ENCODE measurements around the gene AP2A2. TPM values are rescaled to one million over a fixed set of nuclear protein-coding genes. Genes with fewer than 3 reads are reported as not detected.
A peak's percentile ranks its signal among the peaks of the same experiment; 100 is the strongest.

Gene AP2A2
- total RNA-seq, 1 experiment from 2014 or later: 123 TPM

DNA sequence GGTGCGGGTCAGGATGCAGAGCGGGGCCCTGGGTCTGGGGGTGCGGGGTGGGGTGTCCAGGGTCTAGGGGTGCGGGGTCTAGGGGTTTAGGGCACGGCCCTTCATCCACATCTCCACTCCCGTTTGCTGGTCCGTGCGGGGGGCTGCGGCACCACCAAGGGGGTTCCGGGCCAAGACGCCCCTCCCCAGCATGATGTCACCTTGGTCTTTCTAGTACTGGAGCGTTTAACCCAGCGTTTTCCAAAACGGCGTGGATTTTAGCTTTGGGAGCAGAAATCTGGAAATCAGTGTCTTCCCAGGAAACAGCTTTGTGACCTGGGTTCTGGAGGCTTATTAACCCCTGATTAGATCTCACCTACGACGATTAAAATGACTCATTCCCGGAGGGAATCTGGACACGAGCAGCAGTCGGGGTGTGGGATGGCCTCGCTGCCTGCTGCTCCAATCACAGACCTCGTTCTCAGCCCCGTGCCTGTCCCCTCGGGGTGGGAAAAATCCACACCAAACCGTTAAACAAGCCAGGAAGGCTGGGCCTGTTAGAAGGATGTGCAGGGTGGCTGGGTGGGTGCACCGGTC lies 759 bp downstream of the AP2A2 start:
- Histone ChIP-seq H3K27me3 (ENCODE audit: control insufficient read depth, insufficient read depth, low read length) (no peaks in the 10 kb centered on the region), H3K4me1 (ENCODE audit: control insufficient read depth, insufficient read depth, low read length) (peaks cover 16% of the 10 kb centered on the region; the same call in 1 of the 2 replicates), H3K27ac (ENCODE audit: low read length) (peak overlapping the region; percentile 73), H3K9me3 (ENCODE audit: control insufficient read depth, insufficient read depth, low read depth, low read length) (no peaks in the 10 kb centered on the region), H3K4me3 (ENCODE audit: low read depth in 2 of 2, low read length in 2 of 2) (peak overlapping the region; percentile 60 to 75), H3K36me3 (ENCODE audit: control insufficient read depth, insufficient read depth, low read length) (no peaks in the 10 kb centered on the region)
- peak; percentile 61 for ATAC-seq
- intact Hi-C loops (cut with micrococcal nuclease; ENCODE audit: unreplicated experiment): no loop called here
- ChIA-PET POLR2A (interaction anchor here (0.6 kb wide), 1 partner anchor 132 kb away, joined by 3 read pairs; no protein-coding TSS in a partner anchor), CTCF (no interaction called here)
- TSS peak; percentile 81 for BruUV-seq (replicated peaks)
- in situ Hi-C loops (cut with HindIII; ENCODE audit: low pct_unique_long_range_greater_than_20kb, low sequenced_read_pairs): no loop called here
- DNase-seq (ENCODE audit: low read depth, low spot score): no peak
- TF ChIP-seq SIN3A (IDR thresholded peaks at IDR 0.05; ENCODE audit: borderline replicate concordance, insufficient read depth, low read depth, low read length): no peak
- no peak for TF ChIP-seq POLR2AphosphoS5 (IDR thresholded peaks at IDR 0.05; ENCODE audit: low read depth, low read length)
- no peak for TF ChIP-seq CTCF (IDR thresholded peaks at IDR 0.05)
- TF ChIP-seq REST (IDR thresholded peaks at IDR 0.05; ENCODE audit: insufficient read depth in 1 of 2, low read depth in 2 of 2, low read length in 1 of 2): no peak
- TF ChIP-seq TCF7L2 (IDR thresholded peaks at IDR 0.05; ENCODE audit: low read depth, low read length): no peak

GRCh38 chr11:927871-928270 lies 2.2 kb downstream of the AP2A2 start:
- no TSS peak for BruUV-seq (replicated peaks)
- ChIA-PET CTCF (interaction anchor here (0.7 kb wide), 1 partner anchor 47 kb away, joined by 4 read pairs; no protein-coding TSS in a partner anchor), POLR2A (no interaction called here)
- no peaks in the 10 kb centered on the region for H3K27me3 ChIP-seq (ENCODE audit: control insufficient read depth, insufficient read depth, low read length)
- DNase-seq (ENCODE audit: low read depth, low spot score) (no peak), ATAC-seq (no peak)
- no peaks in the 10 kb centered on the region for H3K9me3 ChIP-seq (ENCODE audit: control insufficient read depth, insufficient read depth, low read depth, low read length)
- TF ChIP-seq TCF7L2 (IDR thresholded peaks at IDR 0.05; ENCODE audit: low read depth, low read length) (no peak), REST (IDR thresholded peaks at IDR 0.05; ENCODE audit: insufficient read depth in 1 of 2, low read depth in 2 of 2, low read length in 1 of 2) (no peak), POLR2AphosphoS5 (IDR thresholded peaks at IDR 0.05; ENCODE audit: low read depth, low read length) (no peak), SIN3A (IDR thresholded peaks at IDR 0.05; ENCODE audit: borderline replicate concordance, insufficient read depth, low read depth, low read length) (no peak), CTCF (IDR thresholded peaks at IDR 0.05) (no peak)
- peaks cover 16% of the 10 kb centered on the region; the same call in 1 of the 2 replicates for H3K4me1 ChIP-seq (ENCODE audit: control insufficient read depth, insufficient read depth, low read length)
- H3K27ac ChIP-seq (ENCODE audit: low read length): no peak overlapping the region; the same call in 1 of the 2 replicates
- intact Hi-C loops (cut with micrococcal nuclease; ENCODE audit: unreplicated experiment) (no loop called here), in situ Hi-C loops (cut with HindIII; ENCODE audit: low pct_unique_long_range_greater_than_20kb, low sequenced_read_pairs) (no loop called here)
- no peaks in the 10 kb centered on the region for H3K36me3 ChIP-seq (ENCODE audit: control insufficient read depth, insufficient read depth, low read length)
- H3K4me3 ChIP-seq (ENCODE audit: low read depth in 2 of 2, low read length in 2 of 2): no peak overlapping the region
